ENCODE data around the gene AGTRAP. TPM values are rescaled to one million over a fixed set of nuclear protein-coding genes. Genes with fewer than 3 reads are reported as not detected.

AGTRAP gene
- total RNA-seq, 1 experiment from 2014 or later: 57.0 TPM

DNA sequence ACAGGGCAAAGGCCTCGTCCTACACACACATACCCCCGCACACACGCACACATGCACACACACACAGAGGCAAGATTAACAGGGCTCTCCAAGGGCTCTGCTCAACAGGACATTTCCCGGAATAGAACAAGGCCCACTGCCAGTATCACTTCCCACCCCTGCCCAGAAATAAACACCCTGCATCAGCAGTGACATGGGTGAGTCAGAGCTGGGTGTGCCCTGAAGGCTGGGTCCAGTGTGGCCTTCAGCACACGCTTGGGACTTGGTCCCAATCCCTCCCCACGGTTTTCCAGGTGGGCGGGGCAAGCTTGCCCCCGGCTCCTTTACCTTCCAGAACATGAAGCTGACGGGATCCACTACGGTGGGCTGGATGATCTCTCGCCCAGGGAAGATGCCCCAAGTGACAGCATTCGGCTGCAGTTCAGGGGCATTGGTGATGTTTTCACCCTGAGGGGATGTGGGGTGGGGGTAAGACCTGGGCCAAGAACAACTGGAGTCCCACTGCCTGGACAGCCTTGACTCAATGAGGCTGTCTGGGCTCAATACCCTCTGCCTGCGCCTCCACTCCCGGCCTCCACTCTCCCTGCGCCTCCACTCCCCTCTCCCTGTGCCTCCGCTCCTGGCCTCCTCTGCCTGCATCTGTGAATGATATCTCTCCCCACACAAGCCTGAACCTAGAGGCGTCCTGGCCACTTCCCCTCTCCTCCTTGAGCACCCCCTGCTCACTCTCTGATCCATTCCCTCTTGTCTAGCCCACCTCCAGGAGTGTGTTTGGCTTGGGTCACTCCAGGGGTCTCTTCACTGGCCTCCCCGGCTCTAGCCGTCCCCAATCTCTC, 55.2 kb downstream of the AGTRAP start:
- POLR2A ChIA-PET: interaction anchor here (0.6 kb wide), 1 partner anchor 15 kb away, joined by 3 read pairs; the partner anchor contains the start of genes CLCN6 and MTHFR
- Histone ChIP-seq H3K4me1 (ENCODE audit: control insufficient read depth, insufficient read depth, low read length) (peaks cover 13% of the 10 kb centered on the region), H3K9me3 (ENCODE audit: control insufficient read depth, insufficient read depth, low read depth, low read length) (no peaks in the 10 kb centered on the region), H3K36me3 (ENCODE audit: control insufficient read depth, insufficient read depth, low read length) (no peaks in the 10 kb centered on the region), H3K27me3 (ENCODE audit: control insufficient read depth, insufficient read depth, low read length) (no peaks in the 10 kb centered on the region), H3K4me3 (ENCODE audit: low read depth in 2 of 2, low read length in 2 of 2) (no peak overlapping the region), H3K27ac (ENCODE audit: low read length) (no peak overlapping the region)
- ATAC-seq (no peak), DNase-seq (ENCODE audit: low read depth, low spot score) (no peak)
- CTCF ChIA-PET: no interaction called here
- TF ChIP-seq TCF7L2 (IDR thresholded peaks at IDR 0.05; ENCODE audit: low read depth, low read length): no peak
- no peak for TF ChIP-seq POLR2AphosphoS5 (IDR thresholded peaks at IDR 0.05; ENCODE audit: low read depth, low read length)
- TF ChIP-seq, protein P1, sequence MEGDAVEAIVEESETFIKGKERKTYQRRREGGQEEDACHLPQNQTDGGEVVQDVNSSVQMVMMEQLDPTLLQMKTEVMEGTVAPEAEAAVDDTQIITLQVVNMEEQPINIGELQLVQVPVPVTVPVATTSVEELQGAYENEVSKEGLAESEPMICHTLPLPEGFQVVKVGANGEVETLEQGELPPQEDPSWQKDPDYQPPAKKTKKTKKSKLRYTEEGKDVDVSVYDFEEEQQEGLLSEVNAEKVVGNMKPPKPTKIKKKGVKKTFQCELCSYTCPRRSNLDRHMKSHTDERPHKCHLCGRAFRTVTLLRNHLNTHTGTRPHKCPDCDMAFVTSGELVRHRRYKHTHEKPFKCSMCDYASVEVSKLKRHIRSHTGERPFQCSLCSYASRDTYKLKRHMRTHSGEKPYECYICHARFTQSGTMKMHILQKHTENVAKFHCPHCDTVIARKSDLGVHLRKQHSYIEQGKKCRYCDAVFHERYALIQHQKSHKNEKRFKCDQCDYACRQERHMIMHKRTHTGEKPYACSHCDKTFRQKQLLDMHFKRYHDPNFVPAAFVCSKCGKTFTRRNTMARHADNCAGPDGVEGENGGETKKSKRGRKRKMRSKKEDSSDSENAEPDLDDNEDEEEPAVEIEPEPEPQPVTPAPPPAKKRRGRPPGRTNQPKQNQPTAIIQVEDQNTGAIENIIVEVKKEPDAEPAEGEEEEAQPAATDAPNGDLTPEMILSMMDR (IDR thresholded peaks at IDR 0.05): no peak
- TF ChIP-seq, protein P2, sequence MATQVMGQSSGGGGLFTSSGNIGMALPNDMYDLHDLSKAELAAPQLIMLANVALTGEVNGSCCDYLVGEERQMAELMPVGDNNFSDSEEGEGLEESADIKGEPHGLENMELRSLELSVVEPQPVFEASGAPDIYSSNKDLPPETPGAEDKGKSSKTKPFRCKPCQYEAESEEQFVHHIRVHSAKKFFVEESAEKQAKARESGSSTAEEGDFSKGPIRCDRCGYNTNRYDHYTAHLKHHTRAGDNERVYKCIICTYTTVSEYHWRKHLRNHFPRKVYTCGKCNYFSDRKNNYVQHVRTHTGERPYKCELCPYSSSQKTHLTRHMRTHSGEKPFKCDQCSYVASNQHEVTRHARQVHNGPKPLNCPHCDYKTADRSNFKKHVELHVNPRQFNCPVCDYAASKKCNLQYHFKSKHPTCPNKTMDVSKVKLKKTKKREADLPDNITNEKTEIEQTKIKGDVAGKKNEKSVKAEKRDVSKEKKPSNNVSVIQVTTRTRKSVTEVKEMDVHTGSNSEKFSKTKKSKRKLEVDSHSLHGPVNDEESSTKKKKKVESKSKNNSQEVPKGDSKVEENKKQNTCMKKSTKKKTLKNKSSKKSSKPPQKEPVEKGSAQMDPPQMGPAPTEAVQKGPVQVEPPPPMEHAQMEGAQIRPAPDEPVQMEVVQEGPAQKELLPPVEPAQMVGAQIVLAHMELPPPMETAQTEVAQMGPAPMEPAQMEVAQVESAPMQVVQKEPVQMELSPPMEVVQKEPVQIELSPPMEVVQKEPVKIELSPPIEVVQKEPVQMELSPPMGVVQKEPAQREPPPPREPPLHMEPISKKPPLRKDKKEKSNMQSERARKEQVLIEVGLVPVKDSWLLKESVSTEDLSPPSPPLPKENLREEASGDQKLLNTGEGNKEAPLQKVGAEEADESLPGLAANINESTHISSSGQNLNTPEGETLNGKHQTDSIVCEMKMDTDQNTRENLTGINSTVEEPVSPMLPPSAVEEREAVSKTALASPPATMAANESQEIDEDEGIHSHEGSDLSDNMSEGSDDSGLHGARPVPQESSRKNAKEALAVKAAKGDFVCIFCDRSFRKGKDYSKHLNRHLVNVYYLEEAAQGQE (IDR thresholded peaks at IDR 0.05; ENCODE audit: insufficient read depth in 1 of 2, low read depth in 2 of 2, low read length in 1 of 2): no peak
- TF ChIP-seq SIN3A (IDR thresholded peaks at IDR 0.05; ENCODE audit: borderline replicate concordance, insufficient read depth, low read depth, low read length): no peak
- intact Hi-C loops (cut with micrococcal nuclease; ENCODE audit: unreplicated experiment): no loop called here
- in situ Hi-C loops (cut with HindIII; ENCODE audit: low pct_unique_long_range_greater_than_20kb, low sequenced_read_pairs): no loop called here
- no TSS peak for BruUV-seq (replicated peaks)

DNA sequence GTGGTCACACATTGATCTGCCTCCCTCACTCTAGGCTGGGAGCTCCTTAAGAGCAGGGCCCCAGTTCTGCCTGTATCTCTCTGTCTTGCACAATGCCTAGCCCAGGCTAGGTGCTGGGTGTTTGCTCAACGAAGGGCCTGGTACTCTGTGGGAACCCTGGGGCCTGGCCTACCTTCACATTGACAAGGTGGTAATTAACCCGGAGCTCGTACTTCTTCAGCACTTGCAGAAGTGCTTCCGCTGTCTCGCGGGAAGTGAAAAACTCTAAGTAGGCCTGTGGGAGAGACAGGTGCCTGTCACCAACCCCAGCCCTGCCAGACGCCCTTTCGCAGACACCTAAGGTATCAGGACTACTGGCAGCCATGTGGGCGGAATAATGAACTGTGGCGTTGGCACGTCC, 56.2 kb downstream of the AGTRAP start:
- Histone ChIP-seq H3K9me3 (ENCODE audit: control insufficient read depth, insufficient read depth, low read depth, low read length) (no peaks in the 10 kb centered on the region), H3K4me1 (ENCODE audit: control insufficient read depth, insufficient read depth, low read length) (peaks cover 12% of the 10 kb centered on the region), H3K27ac (ENCODE audit: low read length) (no peak overlapping the region), H3K36me3 (ENCODE audit: control insufficient read depth, insufficient read depth, low read length) (no peaks in the 10 kb centered on the region), H3K27me3 (ENCODE audit: control insufficient read depth, insufficient read depth, low read length) (no peaks in the 10 kb centered on the region), H3K4me3 (ENCODE audit: low read depth in 2 of 2, low read length in 2 of 2) (no peak overlapping the region)
- intact Hi-C loops (cut with micrococcal nuclease; ENCODE audit: unreplicated experiment) (no loop called here), in situ Hi-C loops (cut with HindIII; ENCODE audit: low pct_unique_long_range_greater_than_20kb, low sequenced_read_pairs) (no loop called here)
- POLR2A ChIA-PET: interaction anchor here (0.6 kb wide), 1 partner anchor 14 kb away, joined by 3 read pairs; the partner anchor contains the start of genes CLCN6 and MTHFR
- CTCF ChIA-PET: no interaction called here
- no peak for DNase-seq (ENCODE audit: low read depth, low spot score)
- TF ChIP-seq TCF7L2 (IDR thresholded peaks at IDR 0.05; ENCODE audit: low read depth, low read length) (no peak), SIN3A (IDR thresholded peaks at IDR 0.05; ENCODE audit: borderline replicate concordance, insufficient read depth, low read depth, low read length) (no peak), POLR2AphosphoS5 (IDR thresholded peaks at IDR 0.05; ENCODE audit: low read depth, low read length) (no peak)
- TF ChIP-seq, protein P2 (IDR thresholded peaks at IDR 0.05; ENCODE audit: insufficient read depth in 1 of 2, low read depth in 2 of 2, low read length in 1 of 2): no peak
- TF ChIP-seq, protein P1 (IDR thresholded peaks at IDR 0.05): no peak
- ATAC-seq: no peak
- no TSS peak for BruUV-seq (replicated peaks)

Data from Panc1 (cell line).